Ovary (tissue), 9 donors: ENCODE measurements around the gene EPS8L1. TPM values are rescaled to one million over a fixed set of nuclear protein-coding genes. Genes with fewer than 3 reads are reported as not detected.

ENCODE experiments used
- DNase-seq, 5 donors: peaks; one replicate each; pipeline ENCODE4 v3.0.0-alpha.2; 2019 to 2020
- H3K27ac ChIP-seq, 2 donors: fragments of 200-600 bp; one replicate each; pipeline versions ENCODE4 v1.5.1 to v1.8.0; 2019 to 2022
- H3K27me3 ChIP-seq: fragments of 200-600 bp; one replicate; pipeline ENCODE4 v1.8.0; 2022
- H3K36me3 ChIP-seq: fragments of 200-600 bp; sonication (generic); one replicate; pipeline ENCODE4 v1.5.1; 2019
- H3K4me1 ChIP-seq: one replicate; pipeline ENCODE4 v1.8.1; 2013; ENCODE audit warnings: mild to moderate bottlenecking, moderate library complexity; ENCODE audit not compliant: insufficient read depth
- H3K4me3 ChIP-seq: fragments of 200-600 bp; sonication (generic); one replicate; pipeline ENCODE4 v1.5.1; 2017
- H3K9me3 ChIP-seq, 2 donors: fragments of 200-600 bp in 1 of 2; sonication (generic) in 1 of 2; one replicate each; pipeline versions ENCODE4 v1.5.1 to v1.8.1; 2013 to 2019; ENCODE audit warnings: mild to moderate bottlenecking in 1 of 2, moderate library complexity in 1 of 2
- CTCF ChIP-seq, 3 donors: fragments of 450-650 bp in 2 of 3; fragments of 200-600 bp in 1 of 3; IDR thresholded peaks; one replicate each; pipeline versions ENCODE4 v1.5.1 to v1.8.0; 2016 to 2022; ENCODE audit warnings: antibody characterized with exemption in 3 of 3, mild to moderate bottlenecking in 1 of 3
- EP300 ChIP-seq: sonication (generic); formaldehyde crosslinking; IDR thresholded peaks from one replicate; pipeline ENCODE4 v1.6.1; 2017; ENCODE audit warnings: antibody characterized with exemption
- POLR2A ChIP-seq: fragments of 450-650 bp; IDR thresholded peaks from one replicate; pipeline ENCODE4 v1.6.1; 2017; ENCODE audit warnings: antibody characterized with exemption, mild to moderate bottlenecking, moderate library complexity
- WGBS, 3 donors: extraction: QIAGEN DNeasy Blood & Tissue Kit in 1 of 3; methylation state at CpG; one replicate each; pipeline versions ENCODE4 v1.1.5 to v1.1.7; 2013 to 2017; 5-methylcytosine and 5-hydroxymethylcytosine counted together
- intact Hi-C, 4 donors: fragments of 100-400 bp; cut with DNase I; formaldehyde crosslinking; loops; one replicate each; pipeline versions ENCODE4 v1.11.0 to v1.15.1; 2022 to 2023
- polyA plus RNA-seq, 2 donors: library from polyadenylated mRNA; stranded (reverse); fragments of 200-250 nt in 1 of 2; fragments of 350-450 nt in 1 of 2; fragmentation: Illumina TruSeq in 1 of 2; extraction: RNeasy Lipid Tissue Mini Kit (QIAGEN cat#74804) in 1 of 2; gene quantifications; one replicate each; pipeline ENCODE4 v1.2.3, GENCODE V29; 2013 to 2014
- total RNA-seq, 7 donors: library from RNA; depleted of rRNA in 2 of 7; stranded (reverse); fragments of >200 nt in 2 of 7; fragmentation: NEBNext Ultra II Directional in 3 of 7; extraction: Animal tissue kit (Norgen Biotek cat#: 25700) in 3 of 7; gene quantifications; one replicate each; pipeline versions ENCODE4 v1.1.0 to v1.2.4, GENCODE V29; 2016 to 2023
- donor health status: DM: no; HTN: no; CAD: no; lungs with moderate emphysema.
- donor health status: DM: no; HTN: no; CAD: no.
- donor health status: Bipolar disorder and iron deficiency.
- donor health status: DM: yes; HTN: yes; CAD: no.
- donor health status: DM: no; HTN: no; CAD: no.
- donor health status: DM: yes; HTN: yes; CAD: no.

Gene EPS8L1
- total and polyA plus RNA-seq, 9 donors, result 0.87 to 142 (median 5.1) TPM

GRCh38 chr19:55112246-55112776, 36.6 kb downstream of the EPS8L1 start:
- no peak for TF ChIP-seq POLR2A
- TF ChIP-seq EP300, result no peak
- no peak for TF ChIP-seq CTCF (IDR thresholded peaks at IDR 0.05)
- intact Hi-C loops, result loop anchor here in 2 of 4 donors (10.0 kb wide), 2 partner anchors 522 to 562 kb away; partner anchors contain the start of gene EPN1 (in 1 of the 2)
- H3K27me3 ChIP-seq, result no peaks in the 10 kb centered on the region
- H3K9me3 ChIP-seq, result no peaks in the 10 kb centered on the region
- WGBS, 3 donors, result 87 to 94% (median 89%) methylated on average over 23 to 25 of the region's 25 CpGs
- no peaks in the 10 kb centered on the region for H3K36me3 ChIP-seq
- peak overlapping the region; percentile 84 to 87 for H3K27ac ChIP-seq
- no peak overlapping the region for H3K4me3 ChIP-seq
- peak in 2 of 5 donors; percentile 33 to 51 for DNase-seq
- H3K4me1 ChIP-seq, result peaks cover 16% of the 10 kb centered on the region

GRCh38 chr19:55112777-55113569, 37.3 kb downstream of the EPS8L1 start:
- Histone ChIP-seq H3K27ac (peak overlapping the region; percentile 84 to 87), H3K9me3 (no peaks in the 10 kb centered on the region), H3K27me3 (no peaks in the 10 kb centered on the region), H3K4me3 (peak overlapping the region; percentile 5), H3K4me1 (peaks cover 16% of the 10 kb centered on the region), H3K36me3 (no peaks in the 10 kb centered on the region)
- 59 to 70% (median 69%) methylated on average over 21 to 23 of the region's 23 CpGs for WGBS, 3 donors
- TF ChIP-seq EP300, result no peak
- no peak for TF ChIP-seq CTCF (IDR thresholded peaks at IDR 0.05)
- TF ChIP-seq POLR2A, result no peak
- intact Hi-C loops, result loop anchor here in 2 of 4 donors (10.0 kb wide), 2 partner anchors 522 to 562 kb away; partner anchors contain the start of gene EPN1 (in 1 of the 2)
- peak in 3 of 5 donors; percentile 36 to 61 (median 48) for DNase-seq

GRCh38 chr19:55113570-55114039, 37.9 kb downstream of the EPS8L1 start:
- Histone ChIP-seq H3K27ac (peak overlapping the region; percentile 84 to 87), H3K4me3 (peak overlapping the region; percentile 5), H3K36me3 (no peaks in the 10 kb centered on the region), H3K4me1 (peaks cover 19% of the 10 kb centered on the region), H3K9me3 (no peaks in the 10 kb centered on the region), H3K27me3 (no peaks in the 10 kb centered on the region)
- whole genome bisulfite sequencing, 3 donors, result 16 to 20% (median 16%) methylated on average over 12 of the region's 12 CpGs
- intact Hi-C loops, result loop anchor here in 2 of 4 donors (10.0 kb wide), 2 partner anchors 521 to 561 kb away; partner anchors contain the start of gene EPN1 (in 1 of the 2)
- TF ChIP-seq CTCF (IDR thresholded peaks at IDR 0.05) (no peak), POLR2A (peak; percentile 60), EP300 (peak; percentile 88)
- peak; percentile 88 to 97 (median 95) for DNase-seq

GRCh38 chr19:55114566-55115145, 39.0 kb downstream of the EPS8L1 start:
- TF ChIP-seq CTCF (IDR thresholded peaks at IDR 0.05), result no peak
- no peak for TF ChIP-seq EP300
- TF ChIP-seq POLR2A, result no peak
- peaks cover 21% of the 10 kb centered on the region for H3K4me1 ChIP-seq
- no peaks in the 10 kb centered on the region for H3K9me3 ChIP-seq
- H3K36me3 ChIP-seq, result no peaks in the 10 kb centered on the region
- peak overlapping the region in 1 of 2 donors; percentile 76 for H3K27ac ChIP-seq
- peak in 1 of 5 donors; percentile 29 for DNase-seq
- H3K4me3 ChIP-seq, result no peak overlapping the region
- intact Hi-C loops, result loop anchor here in 2 of 4 donors (5.0 to 10.0 kb wide), 3 partner anchors 143 to 560 kb away; partner anchors contain the start of genes EPN1 (in 1 of the 2) and PPP6R1 (in 1 of the 2)
- 81 to 87% (median 85%) methylated on average over 9 of the region's 9 CpGs for WGBS, 3 donors
- no peaks in the 10 kb centered on the region for H3K27me3 ChIP-seq
